Measurements from ENCODE around the gene GALNT11.

- TF ChIP-seq, protein P1, sequence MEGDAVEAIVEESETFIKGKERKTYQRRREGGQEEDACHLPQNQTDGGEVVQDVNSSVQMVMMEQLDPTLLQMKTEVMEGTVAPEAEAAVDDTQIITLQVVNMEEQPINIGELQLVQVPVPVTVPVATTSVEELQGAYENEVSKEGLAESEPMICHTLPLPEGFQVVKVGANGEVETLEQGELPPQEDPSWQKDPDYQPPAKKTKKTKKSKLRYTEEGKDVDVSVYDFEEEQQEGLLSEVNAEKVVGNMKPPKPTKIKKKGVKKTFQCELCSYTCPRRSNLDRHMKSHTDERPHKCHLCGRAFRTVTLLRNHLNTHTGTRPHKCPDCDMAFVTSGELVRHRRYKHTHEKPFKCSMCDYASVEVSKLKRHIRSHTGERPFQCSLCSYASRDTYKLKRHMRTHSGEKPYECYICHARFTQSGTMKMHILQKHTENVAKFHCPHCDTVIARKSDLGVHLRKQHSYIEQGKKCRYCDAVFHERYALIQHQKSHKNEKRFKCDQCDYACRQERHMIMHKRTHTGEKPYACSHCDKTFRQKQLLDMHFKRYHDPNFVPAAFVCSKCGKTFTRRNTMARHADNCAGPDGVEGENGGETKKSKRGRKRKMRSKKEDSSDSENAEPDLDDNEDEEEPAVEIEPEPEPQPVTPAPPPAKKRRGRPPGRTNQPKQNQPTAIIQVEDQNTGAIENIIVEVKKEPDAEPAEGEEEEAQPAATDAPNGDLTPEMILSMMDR (IDR thresholded peaks at IDR 0.05): no peak
- no peak for TF ChIP-seq POLR2A (IDR thresholded peaks at IDR 0.05)
These were observed 123.2 kb downstream of the GALNT11 start for GRCh38 chr7:152148706-152149105.

All from thyroid gland (tissue), 4 donors.